Measurements from ENCODE around the gene RPS6KA3.

The RPS6KA3 gene

GRCh38 chrX:20235755-20236154 is 31.0 kb downstream of the RPS6KA3 start:
- DNase-seq = no peak
- CTCF ChIA-PET = no interaction called here
- H3K4me3 ChIP-seq (ENCODE audit: control insufficient read depth in 1 of 7, extremely low read depth in 1 of 7, insufficient read depth in 4 of 7, low read depth in 2 of 7, low read length in 6 of 7) = no peak overlapping the region
- H3K27ac ChIP-seq (ENCODE audit: insufficient read depth in 1 of 2, low read depth in 1 of 2, low read length in 2 of 2, poor library complexity in 1 of 2, severe bottlenecking in 2 of 2) = no peak overlapping the region
- H3K4me1 ChIP-seq (ENCODE audit: control extremely low read depth in 1 of 4, control insufficient read depth in 4 of 4, insufficient read depth in 4 of 4, low read length in 3 of 4) = no peaks in the 10 kb centered on the region
- peaks cover 0 to 7% (median 2%) of the 10 kb centered on the region in 5 experiments for H3K9me3 ChIP-seq (ENCODE audit: control extremely low read depth in 1 of 5, control insufficient read depth in 4 of 5, insufficient read depth in 2 of 5, low read depth in 1 of 5, low read length in 4 of 5)
- POLR2A ChIA-PET = no interaction called here
- no peaks in the 10 kb centered on the region for H3K27me3 ChIP-seq (replicated peaks in 2 of 5; ENCODE audit: control insufficient read depth in 4 of 5, insufficient read depth in 5 of 5, low read length in 4 of 5)
- H3K36me3 ChIP-seq (ENCODE audit: control insufficient read depth in 4 of 4, insufficient read depth in 4 of 4, low read length in 3 of 4) = peaks cover 0 to 21% (median 4%) of the 10 kb centered on the region in 4 experiments

- no peak for DNase-seq
Measured at GRCh38 chrX:20233336-20233735, 33.4 kb downstream of the RPS6KA3 start.

GRCh38 chrX:20231598-20231997 is 35.1 kb downstream of the RPS6KA3 start:
- ChIA-PET POLR2A (no interaction called here), CTCF (no interaction called here)
- 88% methylated on average over 4 of the region's 4 CpGs for WGBS (ENCODE audit: insufficient coverage)
- DNase-seq = no peak
- Histone ChIP-seq H3K36me3 (ENCODE audit: control insufficient read depth in 4 of 4, insufficient read depth in 4 of 4, low read length in 3 of 4) (peaks cover 2 to 22% (median 15%) of the 10 kb centered on the region in 4 experiments), H3K27ac (ENCODE audit: insufficient read depth in 1 of 2, low read depth in 1 of 2, low read length in 2 of 2, poor library complexity in 1 of 2, severe bottlenecking in 2 of 2) (no peak overlapping the region), H3K27me3 (replicated peaks in 2 of 5; ENCODE audit: control insufficient read depth in 4 of 5, insufficient read depth in 5 of 5, low read length in 4 of 5) (peaks cover 0 to 6% (median 0%) of the 10 kb centered on the region in 5 experiments), H3K9me3 (ENCODE audit: control extremely low read depth in 1 of 5, control insufficient read depth in 4 of 5, insufficient read depth in 2 of 5, low read depth in 1 of 5, low read length in 4 of 5) (peaks cover 0 to 7% (median 2%) of the 10 kb centered on the region in 5 experiments), H3K4me1 (ENCODE audit: control extremely low read depth in 1 of 4, control insufficient read depth in 4 of 4, insufficient read depth in 4 of 4, low read length in 3 of 4) (no peaks in the 10 kb centered on the region), H3K4me3 (ENCODE audit: control insufficient read depth in 1 of 7, extremely low read depth in 1 of 7, insufficient read depth in 4 of 7, low read depth in 2 of 7, low read length in 6 of 7) (no peak overlapping the region)

More at GRCh38 chrX:20233336-20233735, 33.4 kb downstream of the RPS6KA3 start:
- Histone ChIP-seq H3K36me3 (ENCODE audit: control insufficient read depth in 4 of 4, insufficient read depth in 4 of 4, low read length in 3 of 4) (peaks cover under 1 to 19% (median 12%) of the 10 kb centered on the region in 4 experiments), H3K9me3 (ENCODE audit: control extremely low read depth in 1 of 5, control insufficient read depth in 4 of 5, insufficient read depth in 2 of 5, low read depth in 1 of 5, low read length in 4 of 5) (peaks cover 0 to 7% (median 2%) of the 10 kb centered on the region in 5 experiments), H3K27me3 (replicated peaks in 2 of 5; ENCODE audit: control insufficient read depth in 4 of 5, insufficient read depth in 5 of 5, low read length in 4 of 5) (peaks cover 0 to 3% (median 0%) of the 10 kb centered on the region in 5 experiments), H3K27ac (ENCODE audit: insufficient read depth in 1 of 2, low read depth in 1 of 2, low read length in 2 of 2, poor library complexity in 1 of 2, severe bottlenecking in 2 of 2) (no peak overlapping the region), H3K4me1 (ENCODE audit: control extremely low read depth in 1 of 4, control insufficient read depth in 4 of 4, insufficient read depth in 4 of 4, low read length in 3 of 4) (no peaks in the 10 kb centered on the region), H3K4me3 (ENCODE audit: control insufficient read depth in 1 of 7, extremely low read depth in 1 of 7, insufficient read depth in 4 of 7, low read depth in 2 of 7, low read length in 6 of 7) (no peak overlapping the region)
- POLR2A ChIA-PET = no interaction called here
- CTCF ChIA-PET = interaction anchor here (1.6 kb wide), 1 partner anchor 15 kb away, joined by 5 read pairs; no protein-coding TSS in a partner anchor
- WGBS (ENCODE audit: insufficient coverage) = no CpG with 5 or more reads among the region's 2 CpGs

- no peak for DNase-seq
- Histone ChIP-seq H3K27me3 (replicated peaks in 2 of 5; ENCODE audit: control insufficient read depth in 4 of 5, insufficient read depth in 5 of 5, low read length in 4 of 5) (peaks cover 0 to 6% (median 0%) of the 10 kb centered on the region in 5 experiments), H3K4me1 (ENCODE audit: control extremely low read depth in 1 of 4, control insufficient read depth in 4 of 4, insufficient read depth in 4 of 4, low read length in 3 of 4) (peaks cover 0 to 2% (median 0%) of the 10 kb centered on the region in 4 experiments), H3K4me3 (ENCODE audit: control insufficient read depth in 1 of 7, extremely low read depth in 1 of 7, insufficient read depth in 4 of 7, low read depth in 2 of 7, low read length in 6 of 7) (no peak overlapping the region), H3K27ac (ENCODE audit: insufficient read depth in 1 of 2, low read depth in 1 of 2, low read length in 2 of 2, poor library complexity in 1 of 2, severe bottlenecking in 2 of 2) (no peak overlapping the region), H3K9me3 (ENCODE audit: control extremely low read depth in 1 of 5, control insufficient read depth in 4 of 5, insufficient read depth in 2 of 5, low read depth in 1 of 5, low read length in 4 of 5) (peaks cover 0 to 3% (median 2%) of the 10 kb centered on the region in 5 experiments), H3K36me3 (ENCODE audit: control insufficient read depth in 4 of 4, insufficient read depth in 4 of 4, low read length in 3 of 4) (peaks cover 4 to 20% (median 14%) of the 10 kb centered on the region in 4 experiments)
- ChIA-PET CTCF (interaction anchor here (0.7 kb wide), 1 partner anchor 8 kb away, joined by 3 read pairs; no protein-coding TSS in a partner anchor), POLR2A (no interaction called here)
- WGBS (ENCODE audit: insufficient coverage) = 81% methylated on average over 2 of the region's 3 CpGs
Measured at GRCh38 chrX:20230406-20230805, 36.3 kb downstream of the RPS6KA3 start.

- no peak for DNase-seq
- H3K36me3 ChIP-seq (ENCODE audit: control insufficient read depth in 4 of 4, insufficient read depth in 4 of 4, low read length in 3 of 4) = peaks cover 4 to 20% (median 14%) of the 10 kb centered on the region in 4 experiments
- H3K4me1 ChIP-seq (ENCODE audit: control extremely low read depth in 1 of 4, control insufficient read depth in 4 of 4, insufficient read depth in 4 of 4, low read length in 3 of 4) = peaks cover 0 to 4% (median 0%) of the 10 kb centered on the region in 4 experiments
- WGBS (ENCODE audit: insufficient coverage) = 70% methylated on average over 2 of the region's 3 CpGs
- H3K27me3 ChIP-seq (replicated peaks in 2 of 5; ENCODE audit: control insufficient read depth in 4 of 5, insufficient read depth in 5 of 5, low read length in 4 of 5) = peaks cover 0 to 6% (median 0%) of the 10 kb centered on the region in 5 experiments
- no peak overlapping the region for H3K4me3 ChIP-seq (ENCODE audit: control insufficient read depth in 1 of 7, extremely low read depth in 1 of 7, insufficient read depth in 4 of 7, low read depth in 2 of 7, low read length in 6 of 7)
- peaks cover 0 to 2% (median 0%) of the 10 kb centered on the region in 5 experiments for H3K9me3 ChIP-seq (ENCODE audit: control extremely low read depth in 1 of 5, control insufficient read depth in 4 of 5, insufficient read depth in 2 of 5, low read depth in 1 of 5, low read length in 4 of 5)
- ChIA-PET CTCF (interaction anchor here (0.6 to 1.1 kb wide), 3 partner anchors 8 to 12 kb away, joined by 3 read pairs; no protein-coding TSS in a partner anchor), POLR2A (no interaction called here)
- H3K27ac ChIP-seq (ENCODE audit: insufficient read depth in 1 of 2, low read depth in 1 of 2, low read length in 2 of 2, poor library complexity in 1 of 2, severe bottlenecking in 2 of 2) = no peak overlapping the region
Measured at GRCh38 chrX:20229155-20229554, 37.6 kb downstream of the RPS6KA3 start.

- ChIA-PET CTCF (interaction anchor here (0.6 to 1.0 kb wide), 3 partner anchors 8 to 760 kb away, joined by 3 read pairs; no protein-coding TSS in a partner anchor), POLR2A (no interaction called here)
- peaks cover 0 to 6% (median 0%) of the 10 kb centered on the region in 5 experiments for H3K27me3 ChIP-seq (replicated peaks in 2 of 5; ENCODE audit: control insufficient read depth in 4 of 5, insufficient read depth in 5 of 5, low read length in 4 of 5)
- H3K4me3 ChIP-seq (ENCODE audit: control insufficient read depth in 1 of 7, extremely low read depth in 1 of 7, insufficient read depth in 4 of 7, low read depth in 2 of 7, low read length in 6 of 7) = no peak overlapping the region
- peaks cover 0 to 2% (median 0%) of the 10 kb centered on the region in 5 experiments for H3K9me3 ChIP-seq (ENCODE audit: control extremely low read depth in 1 of 5, control insufficient read depth in 4 of 5, insufficient read depth in 2 of 5, low read depth in 1 of 5, low read length in 4 of 5)
- H3K27ac ChIP-seq (ENCODE audit: insufficient read depth in 1 of 2, low read depth in 1 of 2, low read length in 2 of 2, poor library complexity in 1 of 2, severe bottlenecking in 2 of 2) = no peak overlapping the region
- H3K36me3 ChIP-seq (ENCODE audit: control insufficient read depth in 4 of 4, insufficient read depth in 4 of 4, low read length in 3 of 4) = peaks cover 4 to 18% (median 12%) of the 10 kb centered on the region in 4 experiments
- H3K4me1 ChIP-seq (ENCODE audit: control extremely low read depth in 1 of 4, control insufficient read depth in 4 of 4, insufficient read depth in 4 of 4, low read length in 3 of 4) = peaks cover 0 to 7% (median under 1%) of the 10 kb centered on the region in 4 experiments
- WGBS (ENCODE audit: insufficient coverage) = 67% methylated on average over 1 of the region's 2 CpGs
- no peak for DNase-seq
Measured at GRCh38 chrX:20228245-20228644, 38.5 kb downstream of the RPS6KA3 start.

- no peak for DNase-seq
- ChIA-PET CTCF (no interaction called here), POLR2A (no interaction called here)
- Histone ChIP-seq H3K4me1 (ENCODE audit: control extremely low read depth in 1 of 4, control insufficient read depth in 4 of 4, insufficient read depth in 4 of 4, low read length in 3 of 4) (peaks cover 0 to 7% (median 4%) of the 10 kb centered on the region in 4 experiments), H3K27me3 (replicated peaks in 2 of 5; ENCODE audit: control insufficient read depth in 4 of 5, insufficient read depth in 5 of 5, low read length in 4 of 5) (peaks cover 0 to 6% (median 0%) of the 10 kb centered on the region in 5 experiments), H3K36me3 (ENCODE audit: control insufficient read depth in 4 of 4, insufficient read depth in 4 of 4, low read length in 3 of 4) (peaks cover 4 to 18% (median 9%) of the 10 kb centered on the region in 4 experiments), H3K9me3 (ENCODE audit: control extremely low read depth in 1 of 5, control insufficient read depth in 4 of 5, insufficient read depth in 2 of 5, low read depth in 1 of 5, low read length in 4 of 5) (peaks cover 0 to 2% (median 0%) of the 10 kb centered on the region in 5 experiments), H3K4me3 (ENCODE audit: control insufficient read depth in 1 of 7, extremely low read depth in 1 of 7, insufficient read depth in 4 of 7, low read depth in 2 of 7, low read length in 6 of 7) (no peak overlapping the region), H3K27ac (ENCODE audit: insufficient read depth in 1 of 2, low read depth in 1 of 2, low read length in 2 of 2, poor library complexity in 1 of 2, severe bottlenecking in 2 of 2) (no peak overlapping the region)
- 78% methylated on average over 1 of the region's 2 CpGs for WGBS (ENCODE audit: insufficient coverage)
Measured at GRCh38 chrX:20227116-20227515, 39.6 kb downstream of the RPS6KA3 start.

Measured in common myeloid progenitor, CD34-positive (primary cell).